ENCODE results near the gene ZNF473. TPM values are rescaled to one million over a fixed set of nuclear protein-coding genes. Genes with fewer than 3 reads are reported as not detected.

ZNF473 gene
- total and polyA plus RNA-seq, 12 donors, result 1.5 to 4.2 (median 3.1) TPM

DNA sequence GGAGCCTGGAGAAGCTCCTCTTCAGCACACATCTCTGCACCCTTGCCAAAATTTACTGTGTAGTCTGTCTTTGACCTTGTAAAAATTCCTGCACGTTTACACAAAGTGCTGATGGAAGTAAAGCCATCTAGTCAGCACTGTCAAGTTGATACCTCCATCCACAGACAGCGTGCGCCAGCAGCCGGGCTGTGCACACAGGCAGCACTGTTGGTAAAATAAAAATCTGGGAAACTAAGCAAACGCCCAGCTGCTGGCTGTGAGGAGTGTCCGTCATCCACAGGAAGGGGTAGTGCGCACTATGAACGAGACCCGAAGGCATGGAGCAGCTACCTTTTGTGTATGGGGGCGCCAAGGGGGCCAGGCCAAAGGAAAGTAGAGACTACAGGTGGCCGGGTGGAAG lies 47.5 kb upstream of the ZNF473 start:
- Histone ChIP-seq H3K27me3 (no peaks in the 10 kb centered on the region), H3K4me1 (peaks cover 0 to 9% (median 0%) of the 10 kb centered on the region in 9 donors), H3K36me3 (peaks cover 0 to 81% (median 33%) of the 10 kb centered on the region in 9 donors), H3K4me3 (no peak overlapping the region), H3K9me3 (no peaks in the 10 kb centered on the region), H3K27ac (no peak overlapping the region)
- WGBS, 2 donors, result 84 to 87% methylated on average over 11 of the region's 11 CpGs
- TF ChIP-seq, protein P1, sequence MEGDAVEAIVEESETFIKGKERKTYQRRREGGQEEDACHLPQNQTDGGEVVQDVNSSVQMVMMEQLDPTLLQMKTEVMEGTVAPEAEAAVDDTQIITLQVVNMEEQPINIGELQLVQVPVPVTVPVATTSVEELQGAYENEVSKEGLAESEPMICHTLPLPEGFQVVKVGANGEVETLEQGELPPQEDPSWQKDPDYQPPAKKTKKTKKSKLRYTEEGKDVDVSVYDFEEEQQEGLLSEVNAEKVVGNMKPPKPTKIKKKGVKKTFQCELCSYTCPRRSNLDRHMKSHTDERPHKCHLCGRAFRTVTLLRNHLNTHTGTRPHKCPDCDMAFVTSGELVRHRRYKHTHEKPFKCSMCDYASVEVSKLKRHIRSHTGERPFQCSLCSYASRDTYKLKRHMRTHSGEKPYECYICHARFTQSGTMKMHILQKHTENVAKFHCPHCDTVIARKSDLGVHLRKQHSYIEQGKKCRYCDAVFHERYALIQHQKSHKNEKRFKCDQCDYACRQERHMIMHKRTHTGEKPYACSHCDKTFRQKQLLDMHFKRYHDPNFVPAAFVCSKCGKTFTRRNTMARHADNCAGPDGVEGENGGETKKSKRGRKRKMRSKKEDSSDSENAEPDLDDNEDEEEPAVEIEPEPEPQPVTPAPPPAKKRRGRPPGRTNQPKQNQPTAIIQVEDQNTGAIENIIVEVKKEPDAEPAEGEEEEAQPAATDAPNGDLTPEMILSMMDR (IDR thresholded peaks at IDR 0.05), result no peak
- intact Hi-C loops (cut with DNase I), result no loop called here
- ATAC-seq (no peak), DNase-seq (no peak)

DNA sequence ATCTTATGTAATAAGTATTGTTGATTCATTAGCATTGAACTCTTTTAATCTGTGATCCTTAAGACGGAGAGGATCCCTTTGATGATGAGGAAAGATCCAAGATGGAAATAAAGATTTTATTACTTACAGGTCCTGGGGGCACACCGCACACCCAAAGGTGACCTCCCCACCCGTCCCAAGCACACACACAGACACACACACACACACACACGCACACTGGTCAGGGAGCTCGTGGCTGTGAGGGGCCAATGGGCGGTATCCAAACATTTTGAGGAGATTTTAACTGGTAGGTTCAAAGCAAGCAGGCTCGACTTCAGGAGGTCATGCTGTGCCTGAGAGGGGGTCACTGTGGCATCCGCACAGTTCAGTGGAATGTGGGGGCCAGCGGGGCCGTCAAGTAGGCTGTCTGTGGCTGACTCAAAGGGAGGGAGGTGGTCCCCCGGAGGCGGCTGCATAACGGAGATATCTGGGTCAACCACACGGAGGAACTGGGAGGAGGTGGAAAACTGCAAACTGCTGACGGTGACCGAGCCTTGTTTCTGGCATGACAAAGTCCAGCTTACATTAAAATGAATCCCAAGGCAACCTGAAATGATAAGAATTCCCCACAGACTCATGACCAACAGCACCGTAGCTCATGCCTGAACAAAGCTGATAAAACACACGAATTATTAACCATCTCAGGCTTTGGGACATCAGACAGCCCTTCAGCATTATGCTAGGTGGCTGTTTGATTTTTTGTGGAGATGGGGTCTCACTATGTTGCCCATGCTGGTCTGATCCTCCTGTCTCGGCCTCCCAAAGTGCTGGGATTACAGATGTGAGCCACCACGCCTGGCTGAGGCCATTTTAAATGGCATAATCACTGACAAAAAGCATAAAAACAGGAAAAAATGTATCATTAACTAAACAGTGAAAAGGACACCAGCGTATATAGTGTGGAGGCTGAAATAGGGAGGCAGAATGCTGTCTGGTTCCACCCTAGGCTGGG lies 43.9 kb upstream of the ZNF473 start:
- DNase-seq, result no peak
- intact Hi-C loops (cut with DNase I), result loop anchor here in 6 of 10 donors (2.0 to 10.0 kb wide), 3 partner anchors 45 to 47 kb away; no protein-coding TSS in a partner anchor
- Histone ChIP-seq H3K4me3 (no peak overlapping the region), H3K9me3 (no peaks in the 10 kb centered on the region), H3K4me1 (no peaks in the 10 kb centered on the region), H3K27ac (no peak overlapping the region), H3K27me3 (no peaks in the 10 kb centered on the region), H3K36me3 (peaks cover 0 to 94% (median 40%) of the 10 kb centered on the region in 9 donors)
- no peak for ATAC-seq
- TF ChIP-seq, protein P1 (IDR thresholded peaks at IDR 0.05), result no peak
- 71 to 76% methylated on average over 21 of the region's 21 CpGs for WGBS, 2 donors

DNA sequence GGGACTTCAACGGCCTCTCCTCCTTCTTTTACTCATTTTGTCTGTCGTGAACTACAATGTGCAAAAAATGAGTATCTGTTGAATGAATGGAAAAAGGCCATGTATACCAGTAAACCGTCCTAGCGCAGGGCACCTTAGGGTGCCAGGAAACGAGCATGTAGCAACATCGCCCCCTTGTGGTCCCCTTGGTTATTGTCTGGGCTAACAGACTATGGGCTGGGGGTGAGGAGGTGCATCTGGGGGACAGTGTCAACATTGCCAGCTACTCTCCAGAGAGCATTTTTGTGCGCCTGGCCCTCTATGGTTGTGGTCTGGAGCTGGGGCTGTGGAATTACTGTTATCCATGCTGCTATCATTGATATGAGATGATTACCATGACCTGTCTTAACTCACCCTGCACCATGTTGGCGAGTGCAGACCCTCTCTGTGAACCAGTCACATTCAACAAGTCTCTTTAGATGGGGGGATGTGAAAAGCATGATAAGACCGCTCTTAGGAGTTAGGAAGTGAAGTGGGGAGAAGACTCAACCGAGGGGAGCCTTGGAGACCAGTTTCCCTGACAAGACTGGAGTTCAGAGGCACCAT lies 42.1 kb upstream of the ZNF473 start:
- Histone ChIP-seq H3K27ac (no peak overlapping the region), H3K4me1 (no peaks in the 10 kb centered on the region), H3K4me3 (no peak overlapping the region), H3K9me3 (no peaks in the 10 kb centered on the region), H3K27me3 (no peaks in the 10 kb centered on the region), H3K36me3 (peaks cover 0 to 92% (median 33%) of the 10 kb centered on the region in 9 donors)
- intact Hi-C loops (cut with DNase I), result loop anchor here in 9 of 10 donors (1.0 to 10.0 kb wide), 4 partner anchors 46 to 49 kb away; no protein-coding TSS in a partner anchor
- TF ChIP-seq, protein P1 (IDR thresholded peaks at IDR 0.05), result peak; percentile 68 to 88 (median 80)
- WGBS, 2 donors, result 47 to 51% methylated on average over 10 of the region's 10 CpGs
- DNase-seq, result peak; percentile 41
- ATAC-seq, result peak in 7 of 8 donors; percentile 16 to 63 (median 55)

DNA sequence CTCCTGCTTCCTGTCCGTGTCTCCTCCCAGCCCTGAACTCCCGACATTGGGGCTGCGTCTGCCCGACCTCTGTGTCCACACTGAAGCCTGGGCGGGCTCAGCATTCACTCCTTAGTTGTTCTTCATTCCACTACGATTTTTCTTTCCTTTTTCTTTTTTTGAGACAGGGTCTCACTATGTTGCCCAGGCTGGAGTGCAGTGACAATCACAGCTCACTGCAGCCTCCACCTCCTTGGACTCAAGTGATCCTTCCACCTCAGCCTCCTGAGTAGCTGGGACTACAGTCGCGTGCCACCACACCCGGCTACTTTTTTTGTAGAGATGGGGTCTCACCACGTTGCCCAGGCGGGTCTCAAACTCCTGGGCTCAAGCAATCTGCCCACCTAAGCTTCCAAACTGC lies 41.3 kb upstream of the ZNF473 start:
- Histone ChIP-seq H3K9me3 (no peaks in the 10 kb centered on the region), H3K4me1 (no peaks in the 10 kb centered on the region), H3K36me3 (peaks cover 0 to 92% (median 29%) of the 10 kb centered on the region in 9 donors), H3K27ac (no peak overlapping the region), H3K27me3 (no peaks in the 10 kb centered on the region), H3K4me3 (no peak overlapping the region)
- intact Hi-C loops (cut with DNase I), result loop anchor here in 4 of 10 donors (2.0 to 10.0 kb wide), 3 partner anchors 47 to 50 kb away; no protein-coding TSS in a partner anchor
- WGBS, 2 donors, result 88 to 89% methylated on average over 11 of the region's 11 CpGs
- DNase-seq (no peak), ATAC-seq (no peak)
- TF ChIP-seq, protein P1 (IDR thresholded peaks at IDR 0.05), result no peak

All from heart right ventricle (tissue), 16 donors.